Astrocyte of the cerebellum (primary cell): Measurements from ENCODE around the gene KCTD18.

Experiments
- DNase-seq: peaks from one replicate; pipeline ENCODE4 v3.0.0-alpha.2; 2011; ENCODE audit warnings: low read depth
- H3K4me3 ChIP-seq: 2 replicates; pipeline ENCODE4 v1.5.1; 2011; ENCODE audit warnings: mild to moderate bottlenecking, low read depth, low read length, moderate library complexity
- CTCF ChIP-seq: IDR thresholded peaks from 2 replicates; pipeline ENCODE4 v1.5.1; 2012; ENCODE audit warnings: low read length, low read depth, moderate library complexity, mild to moderate bottlenecking; ENCODE audit errors: missing control alignments
- in situ Hi-C: cut with HindIII; loops from 2 replicates; pipeline ENCODE4 v1.10.0; 2017; ENCODE audit warnings: low sequenced_read_pairs

KCTD18 gene

GRCh38 chr2:200471928-200472645 lies 37.8 kb downstream of the KCTD18 start:
- H3K4me3 ChIP-seq = no peak overlapping the region
- in situ Hi-C loops = no loop called here
- DNase-seq = no peak
- no peak for TF ChIP-seq CTCF

- TF ChIP-seq CTCF = peak; percentile 59
- no peak for DNase-seq
- H3K4me3 ChIP-seq = no peak overlapping the region
- in situ Hi-C loops = no loop called here
These were observed 38.5 kb downstream of the KCTD18 start for GRCh38 chr2:200471324-200471848.

GRCh38 chr2:200470230-200470629 lies 39.6 kb downstream of the KCTD18 start:
- no peak for TF ChIP-seq CTCF
- DNase-seq = no peak
- in situ Hi-C loops = no loop called here
- H3K4me3 ChIP-seq = no peak overlapping the region

GRCh38 chr2:200469708-200470211 lies 40.1 kb downstream of the KCTD18 start:
- DNase-seq = no peak
- TF ChIP-seq CTCF = no peak
- no peak overlapping the region for H3K4me3 ChIP-seq
- in situ Hi-C loops = no loop called here

- in situ Hi-C loops = no loop called here
- DNase-seq = no peak
- H3K4me3 ChIP-seq = no peak overlapping the region
- no peak for TF ChIP-seq CTCF
These were observed 41.8 kb downstream of the KCTD18 start for GRCh38 chr2:200467806-200468681.

- no peak for TF ChIP-seq CTCF
- DNase-seq = no peak
- in situ Hi-C loops = no loop called here
- H3K4me3 ChIP-seq = no peak overlapping the region
These were observed 43.1 kb downstream of the KCTD18 start for GRCh38 chr2:200466425-200467418.
